Kidney epithelial cell (primary cell): ENCODE measurements around the gene DERL3. TPM values are rescaled to one million over a fixed set of nuclear protein-coding genes. Genes with fewer than 3 reads are reported as not detected.

Experiments used
- DNase-seq: peaks from one replicate; pipeline ENCODE4 v3.0.0-alpha.2; 2010; ENCODE audit warnings: low read depth
- H3K27me3 ChIP-seq: 2 replicates; pipeline ENCODE4 v1.6.0; 2011; ENCODE audit warnings: low read length; ENCODE audit not compliant: control insufficient read depth, insufficient read depth
- H3K36me3 ChIP-seq: 2 replicates; pipeline ENCODE4 v1.5.1; 2011; ENCODE audit warnings: low read length; ENCODE audit not compliant: control insufficient read depth, insufficient read depth
- H3K4me3 ChIP-seq: 2 replicates; pipeline ENCODE4 v1.5.1; 2011; ENCODE audit warnings: low read depth, mild to moderate bottlenecking, control low read depth, low read length
- CTCF ChIP-seq: IDR thresholded peaks from 2 replicates; pipeline ENCODE4 v1.5.1; 2011; ENCODE audit warnings: mild to moderate bottlenecking, moderate library complexity, low read length, control low read depth, inconsistent platforms; ENCODE audit not compliant: insufficient read depth, poor library complexity, severe bottlenecking
- total RNA-seq: library from RNA; depleted of rRNA; stranded (reverse); fragments of >200 nt; gene quantifications from 2 replicates; pipeline ENCODE4 v1.2.3, GENCODE V29; 2015

Gene DERL3
- total RNA-seq, 1 donor from 2014 or later, result 0.54 TPM

DNA sequence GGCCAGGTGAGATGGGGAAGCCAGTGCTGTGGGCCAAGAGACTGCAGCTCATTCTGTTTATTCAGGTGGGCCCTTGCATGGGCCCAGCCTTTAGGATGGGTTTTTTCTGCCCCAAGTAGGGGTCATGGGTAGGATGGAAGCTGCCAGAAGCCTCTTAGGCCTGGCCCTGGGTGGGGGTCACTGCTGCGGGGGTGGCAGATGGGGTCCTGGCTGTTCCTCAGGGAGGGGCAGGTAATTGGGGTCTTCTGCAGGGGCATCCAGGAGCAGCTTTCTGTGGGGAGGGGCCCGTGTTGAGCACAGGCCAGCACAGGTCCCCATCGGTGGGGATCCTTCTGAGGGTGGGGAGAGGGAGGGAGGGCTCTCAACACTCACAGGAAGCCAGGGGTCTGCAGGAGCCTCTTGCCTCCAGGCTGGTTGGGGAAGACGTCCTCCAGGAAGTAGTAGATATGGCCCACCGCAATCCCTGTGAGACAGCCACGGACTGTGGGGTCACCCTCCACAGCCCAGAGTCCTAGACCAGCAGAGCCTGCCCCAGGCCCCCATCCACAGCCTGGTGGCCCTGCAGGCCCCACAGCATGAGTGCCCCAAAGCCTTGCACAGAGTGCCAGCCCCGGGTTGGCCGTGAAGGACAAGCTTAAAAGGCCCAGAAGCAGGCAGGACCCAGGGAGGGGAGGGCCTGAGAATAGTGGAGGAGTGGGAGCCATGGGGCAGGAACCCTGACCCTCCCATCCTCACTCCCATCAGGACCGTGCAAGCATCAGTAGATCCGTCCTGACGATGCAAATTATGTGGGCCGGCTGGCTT, 1.9 kb downstream of the DERL3 start:
- no peak for DNase-seq
- H3K4me3 ChIP-seq, result no peak overlapping the region
- peaks cover 2% of the 10 kb centered on the region for H3K36me3 ChIP-seq
- H3K27me3 ChIP-seq, result peaks cover 12% of the 10 kb centered on the region
- TF ChIP-seq CTCF, result no peak

GRCh38 chr22:23836281-23836680, 2.5 kb downstream of the DERL3 start:
- no peak for TF ChIP-seq CTCF
- no peak for DNase-seq
- Histone ChIP-seq H3K36me3 (peaks cover 2% of the 10 kb centered on the region), H3K27me3 (peaks cover 6% of the 10 kb centered on the region), H3K4me3 (no peak overlapping the region)

- DNase-seq, result no peak
- no peak for TF ChIP-seq CTCF
- no peaks in the 10 kb centered on the region for H3K27me3 ChIP-seq
- H3K4me3 ChIP-seq, result no peak overlapping the region
- H3K36me3 ChIP-seq, result peaks cover 2% of the 10 kb centered on the region
Observed at GRCh38 chr22:23835484-23836144, 3.2 kb downstream of the DERL3 start.

GRCh38 chr22:23834793-23835483, 3.9 kb downstream of the DERL3 start:
- DNase-seq, result no peak
- TF ChIP-seq CTCF, result no peak
- Histone ChIP-seq H3K36me3 (peaks cover 2% of the 10 kb centered on the region), H3K4me3 (no peak overlapping the region), H3K27me3 (no peaks in the 10 kb centered on the region)

DNA sequence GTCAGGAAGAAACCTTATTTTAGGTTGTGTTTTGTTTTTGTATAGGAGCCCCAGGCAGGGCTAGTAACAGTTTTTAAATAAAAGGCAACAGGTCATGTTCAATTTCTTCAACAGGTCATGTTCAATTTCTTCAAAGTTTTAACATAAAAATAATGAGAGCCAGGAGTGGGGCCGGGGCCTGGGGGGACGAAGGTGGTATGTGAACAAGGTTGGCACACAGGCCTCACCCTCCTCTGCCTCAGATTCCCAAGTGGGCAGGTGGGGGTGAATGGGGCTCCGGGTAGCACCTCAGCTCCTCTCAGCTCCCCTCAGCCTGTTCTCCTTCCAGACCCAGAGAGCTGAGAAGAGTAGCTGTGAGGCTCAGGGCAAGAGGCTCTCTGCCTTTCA, 4.4 kb downstream of the DERL3 start:
- H3K36me3 ChIP-seq, result peaks cover 2% of the 10 kb centered on the region
- TF ChIP-seq CTCF, result no peak

More for the DNA sequence above, 4.4 kb downstream of the DERL3 start:
- H3K4me3 ChIP-seq, result no peak overlapping the region
- no peaks in the 10 kb centered on the region for H3K27me3 ChIP-seq
- DNase-seq, result no peak
